GM21528 (cell line): Measurements from ENCODE around the gene VMO1.
A peak's percentile ranks its signal among the peaks of the same experiment; 100 is the strongest.

ENCODE experiments used
- ATAC-seq: cut with Tn5 transposase; IDR thresholded peaks from one replicate; pipeline ENCODE4 v1.9.1; 2021; ENCODE audit warnings: mild to moderate bottlenecking, moderate library complexity; ENCODE audit not compliant: unreplicated experiment, low FRiP score

The VMO1 gene, protein sequence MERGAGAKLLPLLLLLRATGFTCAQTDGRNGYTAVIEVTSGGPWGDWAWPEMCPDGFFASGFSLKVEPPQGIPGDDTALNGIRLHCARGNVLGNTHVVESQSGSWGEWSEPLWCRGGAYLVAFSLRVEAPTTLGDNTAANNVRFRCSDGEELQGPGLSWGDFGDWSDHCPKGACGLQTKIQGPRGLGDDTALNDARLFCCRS

DNA sequence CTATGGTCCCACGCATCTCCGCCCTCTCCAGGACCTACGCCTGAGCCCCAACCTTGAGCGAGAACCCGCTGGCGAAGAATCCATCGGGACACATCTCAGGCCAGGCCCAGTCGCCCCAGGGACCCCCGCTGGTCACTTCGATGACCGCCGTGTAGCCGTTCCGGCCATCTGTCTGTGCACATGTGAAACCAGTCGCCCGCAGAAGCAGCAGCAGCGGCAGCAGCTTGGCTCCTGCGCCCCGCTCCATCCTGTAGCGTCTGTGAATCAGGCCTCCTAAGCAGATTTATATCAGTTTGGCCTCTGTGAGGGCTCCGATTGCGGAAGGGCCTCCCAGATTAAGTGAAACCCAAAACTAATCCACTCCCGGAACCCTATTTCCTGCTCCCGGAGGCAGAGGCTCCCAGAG lies at the start of gene VMO1:
VMO1 (minus strand) TSS at position 259 of the 406 bp plus-strand sequence; CDS start at position 247, 12 bp downstream.
- no peak for ATAC-seq

- ATAC-seq = no peak
These were observed 48.5 kb upstream of the VMO1 start for GRCh38 chr17:4834681-4835020.

GRCh38 chr17:4833941-4834680 lies 47.9 kb upstream of the VMO1 start:
- ATAC-seq = peak; percentile 1

GRCh38 chr17:4833178-4833940 lies 47.2 kb upstream of the VMO1 start, which contains the start of gene MINK1:
Gene MINK1, plus strand, starts transcription at chr17:4833340. Its CDS starts 244 bp downstream, at chr17:4833584.
- ATAC-seq = peak; percentile 86

- peak; percentile 27 for ATAC-seq
These were observed 46.6 kb upstream of the VMO1 start for GRCh38 chr17:4832829-4833177.

DNA sequence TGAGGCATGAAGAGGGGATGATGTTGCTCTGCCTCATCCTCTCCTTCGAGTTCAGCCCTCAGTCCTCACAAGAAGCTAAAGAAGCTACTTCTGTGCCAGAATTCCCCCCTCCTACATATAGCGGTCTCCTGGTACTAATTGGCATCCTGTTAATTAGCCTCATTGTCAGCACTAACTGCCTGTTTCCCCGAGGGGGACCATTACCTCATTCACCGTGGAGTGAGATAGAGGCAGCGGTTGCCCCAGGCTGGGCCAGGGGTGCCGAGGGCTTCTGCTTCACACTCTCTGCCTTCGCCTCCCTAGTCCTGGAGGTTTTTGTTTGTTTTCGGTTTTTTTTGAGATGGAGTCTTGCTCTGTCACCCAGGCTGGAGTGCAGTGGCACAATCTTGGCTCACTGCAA lies 41.2 kb upstream of the VMO1 start:
- no peak for ATAC-seq

DNA sequence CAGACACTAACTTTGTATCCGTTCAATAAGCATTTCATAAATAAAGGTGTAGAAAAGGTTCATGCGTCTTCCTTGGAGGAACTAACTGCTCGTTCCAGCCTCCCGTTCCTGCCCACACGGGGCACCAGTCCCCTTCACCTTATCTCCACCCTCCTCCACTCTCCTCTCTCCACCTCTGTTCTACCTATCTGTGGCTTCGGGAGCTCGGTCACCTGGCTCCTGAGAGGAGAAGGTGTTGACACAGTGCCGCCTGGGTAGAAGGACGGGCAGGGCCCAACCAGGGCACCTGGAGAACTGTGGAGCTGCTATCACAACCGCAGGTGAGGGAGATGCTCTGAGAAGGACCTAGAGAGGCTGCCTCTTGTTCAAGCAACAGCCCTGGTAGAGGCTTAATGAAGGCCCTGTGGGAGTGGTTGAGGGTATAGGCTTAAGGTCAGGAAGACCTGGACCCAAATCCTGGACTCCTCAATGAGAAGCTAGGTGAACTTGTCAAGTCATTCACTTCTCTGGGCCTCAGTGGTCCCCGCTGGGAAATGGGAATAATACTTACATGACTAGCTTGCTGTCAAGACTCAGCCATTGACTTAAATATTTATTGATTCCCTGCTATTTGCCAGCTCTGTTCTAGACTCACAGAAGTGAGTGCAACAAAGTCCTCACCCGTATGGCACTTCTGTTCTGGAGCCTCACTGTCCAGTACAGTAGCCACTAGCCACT lies 37.4 kb upstream of the VMO1 start:
- ATAC-seq = no peak

DNA sequence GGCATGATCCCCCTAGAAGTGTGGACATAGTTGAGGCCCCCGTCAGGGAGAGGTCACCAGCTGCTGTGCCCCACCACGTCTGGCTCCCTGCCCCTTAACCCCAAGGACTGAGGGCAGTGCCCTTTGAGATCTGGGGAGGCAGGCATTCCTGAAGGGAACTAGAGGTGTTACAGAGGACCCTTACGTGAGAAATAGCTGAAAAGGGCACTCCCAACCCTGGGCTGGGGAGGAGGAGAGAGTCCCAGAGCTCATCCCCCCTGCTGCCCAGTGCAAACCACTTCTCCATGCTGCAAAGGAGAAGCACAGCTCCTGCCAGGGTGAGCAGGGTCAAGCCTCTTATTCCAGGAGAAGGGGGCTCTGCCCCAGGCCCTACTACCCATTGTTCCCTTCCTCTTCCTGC lies 36.7 kb upstream of the VMO1 start:
- no peak for ATAC-seq

DNA sequence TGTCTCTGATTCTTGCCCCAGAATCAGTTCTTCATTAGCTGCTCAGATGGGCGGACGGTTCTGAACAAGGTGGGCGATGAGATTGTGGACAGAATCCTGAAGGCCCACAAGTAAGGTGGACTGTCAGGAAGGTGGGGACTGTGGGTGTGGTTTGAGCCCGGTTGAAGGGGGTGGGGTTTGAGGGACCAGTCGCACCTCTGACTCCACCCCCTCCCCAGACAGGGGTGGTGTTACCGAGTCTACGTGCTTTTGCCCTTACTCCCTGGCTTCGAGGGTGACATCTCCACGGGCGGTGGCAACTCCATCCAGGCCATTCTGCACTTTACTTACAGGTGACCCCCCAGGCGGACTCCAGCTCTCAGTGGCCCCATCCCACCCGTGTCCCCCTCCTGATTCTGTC lies 32.1 kb upstream of the VMO1 start:
- no peak for ATAC-seq

GRCh38 chr17:4816826-4817225 lies 30.7 kb upstream of the VMO1 start:
- no peak for ATAC-seq

- no peak for ATAC-seq
These were observed 29.0 kb upstream of the VMO1 start for GRCh38 chr17:4815043-4815675.

DNA sequence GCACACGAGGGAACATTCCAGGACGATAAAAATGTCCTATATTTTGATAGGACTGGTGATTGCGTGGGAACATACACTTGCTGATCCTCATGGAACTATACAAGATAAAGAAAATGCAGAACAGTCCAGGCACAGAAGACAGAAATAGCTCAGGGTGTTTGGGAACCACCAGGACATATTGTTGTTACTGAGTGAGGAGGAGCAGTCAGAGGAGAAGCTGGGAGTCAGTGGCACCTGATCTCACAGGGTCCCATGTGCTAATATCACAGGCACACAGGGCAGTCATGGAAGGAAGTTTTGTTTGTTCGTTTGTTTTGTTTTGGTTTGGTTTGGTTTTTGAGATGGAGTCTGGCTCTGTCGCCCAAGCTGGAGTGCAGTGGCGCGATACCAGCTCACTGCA lies 26.5 kb upstream of the VMO1 start:
- ATAC-seq = no peak

DNA sequence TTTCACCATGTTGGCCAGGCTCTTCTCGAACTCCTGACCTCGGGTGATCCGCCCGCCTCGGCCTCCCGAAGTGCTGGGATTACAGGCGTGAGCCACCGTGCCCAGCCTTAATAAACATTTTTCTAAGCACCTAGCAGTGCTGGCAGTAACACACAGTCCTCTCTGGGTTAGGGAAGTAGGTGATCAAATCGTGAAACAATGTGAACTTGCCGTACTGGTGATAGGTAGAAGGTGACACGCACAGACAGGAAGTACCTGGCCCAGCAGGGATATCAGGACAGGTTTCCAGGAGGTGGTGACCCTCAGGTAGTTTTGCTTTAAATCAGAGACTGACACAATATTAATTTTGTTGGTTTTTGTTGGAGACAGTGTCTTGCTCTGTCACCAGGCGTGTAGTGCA lies 25.3 kb upstream of the VMO1 start:
- ATAC-seq = no peak

DNA sequence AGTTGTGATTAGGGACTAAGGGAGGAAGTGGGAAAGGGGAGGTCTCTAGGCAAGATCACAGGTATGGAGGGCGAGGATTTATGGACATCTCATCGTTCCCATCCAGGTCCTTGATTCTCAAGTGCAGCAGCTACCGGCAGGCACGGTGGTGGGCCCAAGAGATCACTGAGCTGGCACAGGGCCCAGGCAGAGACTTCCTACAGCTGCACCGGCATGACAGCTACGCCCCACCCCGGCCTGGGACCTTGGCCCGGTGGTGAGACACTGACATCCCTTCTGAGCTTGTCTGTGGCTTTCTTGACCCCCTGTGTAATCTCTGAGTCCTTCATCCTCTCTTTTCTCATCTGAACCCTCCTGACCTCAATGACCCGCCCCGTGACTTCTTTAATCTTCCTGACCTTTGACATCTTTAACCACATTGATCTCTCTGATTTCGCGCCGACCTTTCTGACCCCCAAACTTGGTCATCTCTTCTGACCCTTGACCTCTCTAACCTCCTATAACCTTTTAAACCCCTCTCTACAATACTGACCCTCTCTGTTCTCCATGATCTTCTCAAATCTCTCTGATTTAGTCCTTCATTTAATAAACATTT lies 24.6 kb upstream of the VMO1 start:
- ATAC-seq = no peak

DNA sequence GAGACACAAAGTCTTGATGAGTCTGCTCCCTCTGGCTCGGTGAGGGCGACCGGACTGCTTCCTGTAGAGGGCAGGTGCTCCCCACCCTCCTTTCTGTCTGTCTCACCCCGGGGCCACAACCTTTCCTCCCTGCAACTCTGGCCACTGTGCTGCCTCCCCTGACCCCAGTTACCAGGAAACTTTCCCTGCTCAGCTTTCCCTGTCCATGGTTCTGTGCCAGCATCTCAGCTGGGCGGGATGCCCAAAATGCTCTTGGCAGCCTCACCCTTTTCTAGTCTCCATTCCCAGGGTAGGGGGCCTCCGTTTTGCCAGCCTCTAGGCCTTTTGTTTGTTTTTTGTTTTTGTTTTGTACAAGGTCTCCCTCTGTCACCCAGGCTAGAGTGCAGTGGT lies 22.2 kb upstream of the VMO1 start:
- ATAC-seq = no peak

- ATAC-seq = no peak
These were observed 21.6 kb upstream of the VMO1 start for GRCh38 chr17:4807605-4808377.

- ATAC-seq = peak; percentile 84
These were observed 20.8 kb upstream of the VMO1 start, which contains the start of gene PLD2 for GRCh38 chr17:4806777-4807604. Gene PLD2, plus strand, starts transcription at chr17:4807152. Its CDS starts 621 bp downstream, at chr17:4807773.

DNA sequence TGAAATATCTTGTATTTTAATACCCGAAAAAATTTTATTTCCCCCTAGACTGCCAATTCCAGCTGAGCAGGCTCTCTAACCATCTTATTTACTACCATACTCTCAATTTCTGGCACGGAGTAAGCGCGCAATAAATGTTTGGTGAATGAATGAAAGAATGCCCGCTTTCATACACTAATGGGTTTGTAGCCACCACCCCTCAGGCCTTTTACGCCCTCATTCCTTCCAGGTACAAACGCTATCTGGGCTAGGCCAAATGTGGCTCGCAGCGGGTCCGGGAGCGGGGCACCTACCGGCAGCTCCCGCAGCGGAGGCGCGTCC lies 20.3 kb upstream of the VMO1 start:
- ATAC-seq = peak; percentile 26

DNA sequence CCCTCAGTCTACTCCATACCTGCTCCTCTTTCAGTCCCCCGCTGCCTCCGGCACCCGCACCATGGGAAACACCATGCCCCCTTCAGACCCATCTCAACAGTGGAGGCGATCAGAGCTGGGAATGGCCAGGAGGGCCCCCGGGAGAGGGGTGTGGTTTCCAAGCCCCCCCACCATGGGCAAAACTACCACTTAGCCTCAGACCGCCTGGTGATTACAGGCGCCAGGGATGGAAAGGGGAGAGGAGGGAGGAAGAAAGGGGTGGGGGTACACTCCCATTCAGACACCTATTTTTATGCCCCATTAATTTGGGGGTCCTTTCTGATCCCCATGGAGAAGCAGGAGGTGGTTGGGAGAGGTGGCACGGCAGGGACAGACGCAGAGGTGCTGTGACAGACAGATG lies 16.1 kb upstream of the VMO1 start, which contains the start of gene C17orf114:
C17orf114 (minus strand) TSS at position 101 of the 400 bp plus-strand sequence.
- no peak for ATAC-seq
